HCT116 (cell line): ENCODE measurements around the gene UVRAG. TPM values are rescaled to one million over a fixed set of nuclear protein-coding genes. Genes with fewer than 3 reads are reported as not detected.

Experiments used
- ATAC-seq: fragments of 200-7000 bp; cut with Tn5 transposase; 2 replicates; pipeline ENCODE4 v1.9.1; 2020; ENCODE audit warnings: mild to moderate bottlenecking, moderate library complexity
- BruUV-seq: library from RNA; stranded (reverse); fragments of 400-500 nt; replicated peaks from 2 replicates; lab custom pipeline; 2021; lab: Mats Ljungman, UMichigan
- CTCF ChIA-PET: fragments of 300-600 bp; sonication (Branson Sonifier 250); formaldehyde crosslinking; loops from one replicate; lab custom pipeline; 2021; ENCODE audit warnings: antibody characterized with exemption; lab: Charles Lee
- POLR2A ChIA-PET: fragments of 300-600, 350-600 bp; sonication (Branson Sonifier 250); formaldehyde crosslinking; loops from one replicate; lab custom pipeline; 2021; ENCODE audit warnings: antibody characterized with exemption; lab: Charles Lee
- RAD21 ChIA-PET, 2 experiments: fragments of 300-600 bp; sonication (Branson Sonifier 250); formaldehyde crosslinking; loops; one replicate each; lab custom pipeline; 2023; ENCODE audit warnings: low total read pairs in 2 of 2; ENCODE audit not compliant: uncharacterized antibody in 2 of 2, unreplicated experiment in 2 of 2, low non-redundant PET in 1 of 2; lab: Charles Lee
- DNase-seq: peaks from one replicate; pipeline ENCODE4 v3.0.0-alpha.2; 2010; ENCODE audit warnings: low read depth, low spot score
- H2AFZ ChIP-seq: fragments of 200-600 bp; shearing (Covaris generic), sonication (generic); 2 replicates; pipeline ENCODE4 v1.6.1; 2017; ENCODE audit warnings: low read depth, mixed run types, mixed read lengths, antibody characterized with exemption, low read length; ENCODE audit not compliant: poor library complexity, severe bottlenecking
- H3K27ac ChIP-seq: 2 replicates; pipeline ENCODE4 v1.5.1; 2012; ENCODE audit warnings: low read depth, low read length
- H3K27me3 ChIP-seq: fragments of 200-600 bp; sonication (generic); 2 replicates; pipeline ENCODE4 v1.6.1; 2016; ENCODE audit warnings: mixed run types, low read length, mixed read lengths; ENCODE audit not compliant: insufficient read depth
- H3K36me3 ChIP-seq, 2 experiments: fragments of 200-500 bp in 1 of 2; fragments of 200-600 bp in 1 of 2; sonication (Bioruptor generic) in 1 of 2; sonication (generic) in 1 of 2; 2 replicates each; pipeline versions ENCODE4 v1.5.1 to v1.6.1; 2014 to 2016; ENCODE audit warnings: low read length in 2 of 2, inconsistent platforms in 1 of 2, mixed read lengths in 1 of 2, mixed run types in 1 of 2; ENCODE audit not compliant: insufficient read depth in 2 of 2, control insufficient read depth in 1 of 2
- H3K4me1 ChIP-seq, 2 experiments: fragments of 200-600 bp in 1 of 2; sonication (generic) in 1 of 2; 2 replicates each; pipeline versions ENCODE4 v1.5.1 to v1.6.1; 2012 to 2017; ENCODE audit warnings: low read length in 2 of 2, inconsistent platforms in 1 of 2, mild to moderate bottlenecking in 1 of 2, mixed read lengths in 1 of 2, mixed run types in 1 of 2, moderate library complexity in 1 of 2; ENCODE audit not compliant: insufficient read depth in 2 of 2, control insufficient read depth in 1 of 2
- H3K4me2 ChIP-seq: fragments of 200-600 bp; sonication (generic); 2 replicates; pipeline ENCODE4 v1.6.1; 2017; ENCODE audit warnings: mixed run types, low read length, mixed read lengths
- H3K4me3 ChIP-seq, 2 experiments: fragments of 200-600 bp in 1 of 2; sonication (generic) in 1 of 2; replicated peaks in 1 of 2; 2 replicates each; pipeline ENCODE4 v1.5.1; 2011 to 2016; ENCODE audit warnings: low read length in 2 of 2, control low read depth in 1 of 2, low read depth in 1 of 2, mild to moderate bottlenecking in 1 of 2, mixed read lengths in 1 of 2, mixed run types in 1 of 2
- H3K79me2 ChIP-seq: fragments of 200-600 bp; sonication (generic); 2 replicates; pipeline ENCODE4 v1.6.1; 2017; ENCODE audit warnings: mild to moderate bottlenecking, mixed run types, low read length, moderate library complexity, mixed read lengths; ENCODE audit not compliant: insufficient read depth
- H3K9ac ChIP-seq: fragments of 200-600 bp; sonication (generic); 2 replicates; pipeline ENCODE4 v1.6.1; 2016; ENCODE audit warnings: low read length, mixed read lengths
- H3K9me2 ChIP-seq: fragments of 200-600 bp; sonication (generic), shearing (Covaris generic); 2 replicates; pipeline ENCODE4 v1.6.1; 2017; ENCODE audit warnings: mixed run types, mild to moderate bottlenecking, moderate library complexity; ENCODE audit not compliant: insufficient read depth
- H3K9me3 ChIP-seq, 2 experiments: fragments of 200-500 bp in 1 of 2; fragments of 200-600 bp in 1 of 2; sonication (Bioruptor generic) in 1 of 2; sonication (generic) in 1 of 2; 2 replicates each; pipeline ENCODE4 v1.6.1; 2014 to 2017; ENCODE audit warnings: low read length in 2 of 2, mixed read lengths in 2 of 2, inconsistent platforms in 1 of 2, low read depth in 1 of 2, mild to moderate bottlenecking in 1 of 2, mixed run types in 1 of 2, moderate library complexity in 1 of 2; ENCODE audit not compliant: control insufficient read depth in 1 of 2, insufficient read depth in 1 of 2
- H4K20me1 ChIP-seq: fragments of 200-600 bp; sonication (generic), shearing (Covaris generic); 2 replicates; pipeline ENCODE4 v1.6.1; 2017; ENCODE audit warnings: mixed run types, mild to moderate bottlenecking, moderate library complexity; ENCODE audit not compliant: insufficient read depth
- EGR1 ChIP-seq: IDR thresholded peaks from 2 replicates; pipeline ENCODE4 v1.6.1; 2012; ENCODE audit warnings: low read depth
- EZH2 ChIP-seq: fragments of 200-600 bp; sonication (generic); IDR thresholded peaks from 2 replicates; pipeline ENCODE4 v1.6.1; 2017; ENCODE audit warnings: antibody characterized with exemption, mixed run types
- FOSL1 ChIP-seq: IDR thresholded peaks from 2 replicates; pipeline ENCODE4 v1.6.1; 2012; ENCODE audit warnings: low read depth
- SP1 ChIP-seq: IDR thresholded peaks from 2 replicates; pipeline ENCODE4 v1.6.1; 2012; ENCODE audit warnings: low read depth
- SRF ChIP-seq: IDR thresholded peaks from 2 replicates; pipeline ENCODE4 v1.6.1; 2012; ENCODE audit warnings: low read depth
- YY1 ChIP-seq: IDR thresholded peaks from 2 replicates; pipeline ENCODE4 v1.6.1; 2011; ENCODE audit warnings: low read length, low read depth, moderate library complexity, mild to moderate bottlenecking; ENCODE audit not compliant: insufficient replicate concordance; ENCODE audit errors: extremely low read depth
- ZNF274 ChIP-seq: fragments of 200-500 bp; sonication (Bioruptor generic); IDR thresholded peaks from 2 replicates; pipeline ENCODE4 v1.6.1; 2014; ENCODE audit warnings: mild to moderate bottlenecking, low read depth, low read length, inconsistent platforms
- intact Hi-C: fragments of 100-400 bp; cut with micrococcal nuclease; formaldehyde crosslinking; loops from 2 replicates; pipeline ENCODE4 v1.10.0; 2022
- total RNA-seq: library from RNA; stranded (reverse); gene quantifications from one replicate; pipeline ENCODE4 v1.2.1, GENCODE V29; 2021; ENCODE audit not compliant: unreplicated experiment
- TF ChIP-seq, protein P1 (sequence below): IDR thresholded peaks from 2 replicates; pipeline ENCODE4 v1.6.1; 2012
- TF ChIP-seq, protein P2 (sequence below): IDR thresholded peaks from 2 replicates; pipeline ENCODE4 v1.6.1; 2012
- TF ChIP-seq, protein P3 (sequence below): IDR thresholded peaks from 2 replicates; pipeline ENCODE4 v1.6.1; 2012; ENCODE audit warnings: low read depth
- TF ChIP-seq, protein P4 (sequence below), 3 experiments: fragments of 200-600 bp in 1 of 3; sonication (generic) in 1 of 3; IDR thresholded peaks in 2 of 3; conservative IDR thresholded peaks in 1 of 3; 2 replicates each; pipeline ENCODE4 v1.5.1; 2012 to 2017; ENCODE audit warnings: low read depth in 2 of 3, low read length in 2 of 3, antibody characterized with exemption in 1 of 3, borderline replicate concordance in 1 of 3, control low read depth in 1 of 3, mild to moderate bottlenecking in 1 of 3, mixed read lengths in 1 of 3, mixed run types in 1 of 3, moderate library complexity in 1 of 3; ENCODE audit not compliant: insufficient read depth in 1 of 3

Gene UVRAG
- total RNA-seq, 1 experiment from 2014 or later: 12.3 TPM

DNA sequence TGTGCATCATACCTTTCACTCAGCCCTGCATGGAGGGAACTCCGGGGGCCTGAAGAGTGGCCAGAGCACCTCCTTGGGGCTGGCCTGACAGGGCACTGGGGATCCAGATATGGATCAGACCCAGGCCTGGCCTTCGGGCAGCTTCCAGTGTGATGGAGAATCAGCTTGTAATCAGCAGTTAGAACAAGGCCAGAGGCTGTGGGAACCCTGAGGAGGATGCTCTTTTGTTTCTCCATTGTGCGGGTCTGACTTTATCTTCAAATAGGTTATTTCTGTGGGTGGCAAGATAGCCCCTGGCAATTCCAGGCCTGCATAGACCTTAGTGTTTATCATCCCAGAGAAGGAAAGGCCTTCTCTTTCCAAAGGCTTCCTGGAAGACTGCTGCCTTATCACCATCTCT is 34.1 kb upstream of the UVRAG start:
- CTCF ChIA-PET: no interaction called here
- H3K27ac ChIP-seq: no peak overlapping the region

More for the DNA sequence above, 34.1 kb upstream of the UVRAG start:
- Histone ChIP-seq H3K36me3 (no peaks in the 10 kb centered on the region), H2AFZ (no peak overlapping the region), H3K4me2 (no peak overlapping the region)
- DNase-seq: no peak
- RAD21 ChIA-PET: no interaction called here
- POLR2A ChIA-PET: no interaction called here
- no peak for ATAC-seq
- TF ChIP-seq, protein P1, sequence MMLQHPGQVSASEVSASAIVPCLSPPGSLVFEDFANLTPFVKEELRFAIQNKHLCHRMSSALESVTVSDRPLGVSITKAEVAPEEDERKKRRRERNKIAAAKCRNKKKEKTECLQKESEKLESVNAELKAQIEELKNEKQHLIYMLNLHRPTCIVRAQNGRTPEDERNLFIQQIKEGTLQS: no peak
- TF ChIP-seq SRF (no peak), EGR1 (no peak), SP1 (no peak), FOSL1 (no peak), YY1 (no peak), EZH2 (no peak), ZNF274 (no peak)
- TF ChIP-seq, protein P2, sequence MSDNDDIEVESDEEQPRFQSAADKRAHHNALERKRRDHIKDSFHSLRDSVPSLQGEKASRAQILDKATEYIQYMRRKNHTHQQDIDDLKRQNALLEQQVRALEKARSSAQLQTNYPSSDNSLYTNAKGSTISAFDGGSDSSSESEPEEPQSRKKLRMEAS: no peak
- TF ChIP-seq, protein P3, sequence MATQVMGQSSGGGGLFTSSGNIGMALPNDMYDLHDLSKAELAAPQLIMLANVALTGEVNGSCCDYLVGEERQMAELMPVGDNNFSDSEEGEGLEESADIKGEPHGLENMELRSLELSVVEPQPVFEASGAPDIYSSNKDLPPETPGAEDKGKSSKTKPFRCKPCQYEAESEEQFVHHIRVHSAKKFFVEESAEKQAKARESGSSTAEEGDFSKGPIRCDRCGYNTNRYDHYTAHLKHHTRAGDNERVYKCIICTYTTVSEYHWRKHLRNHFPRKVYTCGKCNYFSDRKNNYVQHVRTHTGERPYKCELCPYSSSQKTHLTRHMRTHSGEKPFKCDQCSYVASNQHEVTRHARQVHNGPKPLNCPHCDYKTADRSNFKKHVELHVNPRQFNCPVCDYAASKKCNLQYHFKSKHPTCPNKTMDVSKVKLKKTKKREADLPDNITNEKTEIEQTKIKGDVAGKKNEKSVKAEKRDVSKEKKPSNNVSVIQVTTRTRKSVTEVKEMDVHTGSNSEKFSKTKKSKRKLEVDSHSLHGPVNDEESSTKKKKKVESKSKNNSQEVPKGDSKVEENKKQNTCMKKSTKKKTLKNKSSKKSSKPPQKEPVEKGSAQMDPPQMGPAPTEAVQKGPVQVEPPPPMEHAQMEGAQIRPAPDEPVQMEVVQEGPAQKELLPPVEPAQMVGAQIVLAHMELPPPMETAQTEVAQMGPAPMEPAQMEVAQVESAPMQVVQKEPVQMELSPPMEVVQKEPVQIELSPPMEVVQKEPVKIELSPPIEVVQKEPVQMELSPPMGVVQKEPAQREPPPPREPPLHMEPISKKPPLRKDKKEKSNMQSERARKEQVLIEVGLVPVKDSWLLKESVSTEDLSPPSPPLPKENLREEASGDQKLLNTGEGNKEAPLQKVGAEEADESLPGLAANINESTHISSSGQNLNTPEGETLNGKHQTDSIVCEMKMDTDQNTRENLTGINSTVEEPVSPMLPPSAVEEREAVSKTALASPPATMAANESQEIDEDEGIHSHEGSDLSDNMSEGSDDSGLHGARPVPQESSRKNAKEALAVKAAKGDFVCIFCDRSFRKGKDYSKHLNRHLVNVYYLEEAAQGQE: no peak
- TF ChIP-seq, protein P4, sequence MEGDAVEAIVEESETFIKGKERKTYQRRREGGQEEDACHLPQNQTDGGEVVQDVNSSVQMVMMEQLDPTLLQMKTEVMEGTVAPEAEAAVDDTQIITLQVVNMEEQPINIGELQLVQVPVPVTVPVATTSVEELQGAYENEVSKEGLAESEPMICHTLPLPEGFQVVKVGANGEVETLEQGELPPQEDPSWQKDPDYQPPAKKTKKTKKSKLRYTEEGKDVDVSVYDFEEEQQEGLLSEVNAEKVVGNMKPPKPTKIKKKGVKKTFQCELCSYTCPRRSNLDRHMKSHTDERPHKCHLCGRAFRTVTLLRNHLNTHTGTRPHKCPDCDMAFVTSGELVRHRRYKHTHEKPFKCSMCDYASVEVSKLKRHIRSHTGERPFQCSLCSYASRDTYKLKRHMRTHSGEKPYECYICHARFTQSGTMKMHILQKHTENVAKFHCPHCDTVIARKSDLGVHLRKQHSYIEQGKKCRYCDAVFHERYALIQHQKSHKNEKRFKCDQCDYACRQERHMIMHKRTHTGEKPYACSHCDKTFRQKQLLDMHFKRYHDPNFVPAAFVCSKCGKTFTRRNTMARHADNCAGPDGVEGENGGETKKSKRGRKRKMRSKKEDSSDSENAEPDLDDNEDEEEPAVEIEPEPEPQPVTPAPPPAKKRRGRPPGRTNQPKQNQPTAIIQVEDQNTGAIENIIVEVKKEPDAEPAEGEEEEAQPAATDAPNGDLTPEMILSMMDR (IDR thresholded peaks at IDR 0.05 in 2 of 3, conservative IDR thresholded peaks at IDR 0.05 in 1 of 3; ENCODE audit: borderline replicate concordance in 1 of 3, insufficient read depth in 1 of 3, low read depth in 2 of 3, low read length in 2 of 3): no peak
- TF ChIP-seq, all 23 proteins: peak for 0
- no peaks in the 10 kb centered on the region for H4K20me1 ChIP-seq
- no peaks in the 10 kb centered on the region for H3K79me2 ChIP-seq
- intact Hi-C loops: no loop called here
- no peaks in the 10 kb centered on the region for H3K27me3 ChIP-seq
- H3K4me1 ChIP-seq: peaks cover 0 to 21% of the 10 kb centered on the region in 2 experiments; a peak in 2 of 4 replicates
- H3K9me3 ChIP-seq: no peaks in the 10 kb centered on the region
- H3K9me2 ChIP-seq: no peaks in the 10 kb centered on the region
- no peak overlapping the region for H3K9ac ChIP-seq
- no TSS peak for BruUV-seq
- no peak overlapping the region for H3K4me3 ChIP-seq
